Globus pallidus (tissue), 1 donor: ENCODE measurements around the gene VAV2.

Experiments used
- DNase-seq: peaks from one replicate; pipeline ENCODE4 v3.0.0-alpha.2; 2015; ENCODE audit warnings: low spot score

VAV2 gene

DNA sequence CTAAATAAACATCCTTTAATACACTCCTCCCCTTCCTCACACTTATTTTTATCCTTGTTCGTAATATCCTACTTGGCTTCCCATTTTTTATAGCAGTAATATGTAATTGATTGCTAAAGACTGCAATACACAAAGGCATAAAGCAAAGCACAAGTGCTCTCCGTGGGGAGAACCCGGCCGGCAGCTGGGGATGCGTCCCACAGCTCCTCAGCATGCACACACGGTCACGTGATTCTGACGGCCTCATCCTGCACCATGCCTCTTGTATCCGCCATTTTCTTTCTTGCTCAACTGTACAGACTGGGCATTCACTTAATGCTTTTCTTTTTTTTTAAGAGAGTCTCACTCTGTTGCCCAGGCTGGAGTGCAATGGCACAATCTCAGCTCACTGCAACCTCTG lies 36.0 kb upstream of the VAV2 start:
- no peak for DNase-seq

DNA sequence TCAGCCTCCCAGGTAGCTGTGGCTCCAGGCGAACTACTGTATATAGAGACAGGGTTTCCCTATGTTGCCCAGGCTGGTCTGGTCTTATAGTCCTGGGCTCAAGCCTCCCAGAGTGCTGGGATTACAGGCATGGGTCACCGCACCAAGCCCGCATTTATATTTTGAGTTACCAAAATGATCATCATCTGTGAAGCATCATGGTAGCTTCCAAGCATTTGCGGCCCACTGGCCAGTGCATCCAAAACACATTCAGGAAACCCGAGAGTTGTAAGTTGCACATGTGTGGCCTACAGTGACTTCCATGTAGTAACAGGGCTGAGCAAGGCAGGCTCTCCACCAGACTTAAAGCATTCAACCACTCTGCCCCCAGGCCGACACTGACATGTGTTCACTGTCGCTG lies 35.4 kb upstream of the VAV2 start:
- no peak for DNase-seq

DNA sequence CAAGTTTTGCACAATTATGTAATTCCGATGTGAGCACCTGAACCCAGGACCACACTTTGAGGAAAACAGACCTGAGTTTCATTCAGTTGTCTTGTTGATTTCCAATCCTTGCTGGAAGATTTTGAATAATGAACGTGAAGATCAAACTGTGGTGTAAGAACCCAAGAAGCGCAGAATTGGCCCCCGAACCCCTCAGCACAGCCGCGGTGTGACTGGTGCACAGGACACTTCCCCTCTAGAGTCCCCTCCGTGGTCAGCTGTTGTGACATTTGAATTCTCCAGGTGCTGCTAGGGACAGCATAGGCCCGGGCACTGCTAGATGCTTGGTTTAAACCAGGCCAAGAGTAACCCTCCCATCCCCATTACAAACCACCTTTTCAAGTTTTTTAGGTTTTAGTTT lies 34.9 kb upstream of the VAV2 start:
- no peak for DNase-seq

DNA sequence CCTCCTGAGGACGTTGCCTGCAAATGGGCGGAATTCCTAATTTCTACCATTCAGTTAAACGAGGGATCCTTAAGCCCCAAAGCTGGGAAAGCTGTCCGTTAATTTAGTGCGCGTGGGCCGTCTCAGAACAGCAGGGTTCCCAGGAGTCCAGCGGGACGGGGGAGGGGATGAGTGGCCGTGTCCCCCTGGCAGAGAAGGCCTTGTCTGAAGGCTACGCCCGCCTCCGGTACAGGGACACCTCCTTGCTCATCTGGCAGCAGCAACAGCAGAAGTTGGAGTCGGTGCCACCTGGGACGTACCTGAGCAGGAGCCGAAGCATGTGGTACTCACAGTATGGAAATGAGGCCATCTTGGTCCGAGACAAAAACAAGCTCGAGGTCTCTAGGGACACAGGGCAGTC lies 34.5 kb upstream of the VAV2 start:
- no peak for DNase-seq

- peak; percentile 36 for DNase-seq
Measured at GRCh38 chr9:134025606-134026541, 33.8 kb upstream of the VAV2 start.

DNA sequence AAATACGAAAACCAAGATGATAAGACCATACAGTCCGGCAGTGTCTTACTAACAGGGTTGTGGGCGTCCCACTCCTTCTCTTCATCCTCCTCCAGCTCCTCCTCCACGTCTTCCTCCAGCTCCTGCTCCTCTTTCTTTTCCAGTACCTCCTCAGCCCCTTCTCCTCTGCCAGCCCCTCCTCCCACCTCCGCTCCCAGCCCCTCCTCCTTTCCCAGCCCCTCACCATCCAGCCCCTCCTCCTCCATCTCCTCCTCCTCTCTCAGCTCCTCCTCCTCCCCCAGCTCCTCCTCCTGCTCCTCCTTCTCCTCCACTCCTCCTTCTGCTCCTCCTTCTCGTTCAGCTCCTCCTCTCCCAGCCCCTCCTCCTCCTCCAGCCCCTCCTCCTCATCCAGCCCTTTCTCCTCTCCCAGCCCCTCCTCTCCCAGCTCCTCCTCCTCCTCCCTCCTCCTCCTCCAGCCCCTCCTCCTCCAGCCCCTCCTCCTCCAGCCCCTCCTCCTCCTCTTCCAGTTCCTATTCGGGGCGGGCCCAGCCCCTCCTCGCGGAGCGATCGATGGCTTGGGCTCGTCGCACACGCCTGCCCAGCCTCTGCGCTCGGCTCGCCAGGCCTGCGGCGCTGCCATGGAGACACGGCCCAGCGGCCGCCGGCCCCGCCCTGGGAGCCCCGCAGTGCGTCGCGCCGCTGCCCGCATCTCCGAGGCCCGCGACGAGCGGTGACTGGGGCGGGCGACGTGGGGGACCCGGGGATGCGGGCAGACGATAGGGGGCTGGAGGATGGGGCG lies 32.9 kb upstream of the VAV2 start, which contains the start of gene BRD3OS:
Gene BRD3OS, plus strand, starts transcription at position 654 of the 778 bp plus-strand sequence. CDS start 1,267 bp downstream, outside the sequence.
- peak; percentile 100 for DNase-seq

DNA sequence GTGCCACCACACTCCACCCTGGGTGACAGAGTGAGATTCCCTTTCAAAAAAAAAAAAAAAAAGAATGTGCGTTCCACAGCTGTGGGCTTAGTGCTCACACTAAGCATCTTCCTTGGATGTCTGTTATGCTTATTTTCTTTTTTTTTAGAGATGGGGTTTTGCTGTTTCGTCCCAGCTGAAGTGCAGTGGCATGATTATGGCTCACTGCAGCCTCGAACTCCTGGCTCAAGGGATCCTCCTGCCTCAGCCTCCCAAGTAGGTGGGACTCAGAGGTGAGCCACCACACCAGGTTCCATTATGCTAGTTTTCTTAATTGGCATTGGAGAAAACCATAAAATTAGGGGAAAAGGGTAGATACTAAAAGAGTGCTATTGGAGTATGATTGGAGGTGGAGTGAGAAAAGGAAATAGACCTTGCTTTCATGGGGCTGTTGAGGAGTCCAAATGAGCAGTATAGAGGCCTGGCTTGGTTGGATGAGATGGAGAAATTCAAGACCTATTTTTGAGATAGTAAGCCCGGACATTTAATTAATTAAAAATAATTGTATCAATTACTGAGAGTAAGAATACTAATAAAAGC lies 32.2 kb upstream of the VAV2 start:
- peak; percentile 28 for DNase-seq

DNA sequence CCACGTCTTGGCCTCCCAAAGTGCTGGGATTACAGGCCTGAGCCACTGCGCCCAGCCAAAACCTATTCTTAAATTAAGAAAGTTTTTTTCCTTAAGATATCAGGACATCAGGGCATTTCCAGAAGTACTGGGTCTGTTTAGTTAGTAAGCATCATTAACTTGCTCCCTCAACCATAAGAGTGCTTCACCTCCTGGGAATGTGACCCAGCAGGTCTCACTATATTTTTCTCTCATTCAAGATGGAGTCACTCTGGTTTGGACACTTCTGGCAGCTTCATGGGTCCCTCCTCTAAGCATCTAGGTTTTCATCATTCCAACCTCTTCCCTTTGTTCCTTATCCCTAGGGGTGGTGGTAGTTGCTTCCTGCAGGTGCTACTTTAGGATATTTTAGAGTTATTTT lies 22.8 kb upstream of the VAV2 start:
- DNase-seq = no peak

DNA sequence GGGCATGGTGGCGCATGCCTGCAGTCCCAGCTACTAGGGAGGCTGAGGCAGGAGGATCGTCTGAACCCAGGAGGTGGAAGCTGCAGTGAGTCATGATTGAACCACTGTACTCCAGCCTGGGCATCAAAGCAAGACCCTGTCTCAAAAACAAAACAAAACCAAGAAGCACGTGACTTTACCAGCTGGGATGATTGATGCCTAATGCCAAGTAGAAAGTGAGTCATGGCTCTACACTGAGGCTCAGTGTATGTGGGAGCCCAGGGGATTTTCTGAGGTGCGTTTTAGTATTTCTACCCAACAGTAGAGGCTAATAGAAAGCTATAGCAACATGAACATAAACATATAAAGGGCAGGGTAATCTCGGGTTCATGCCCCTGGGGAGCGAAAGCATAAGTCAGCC lies 19.3 kb upstream of the VAV2 start:
- DNase-seq = no peak

- no peak for DNase-seq
Measured at GRCh38 chr9:134010310-134011173, 18.4 kb upstream of the VAV2 start.

GRCh38 chr9:134007571-134007970 lies 15.4 kb upstream of the VAV2 start:
- DNase-seq = no peak

DNA sequence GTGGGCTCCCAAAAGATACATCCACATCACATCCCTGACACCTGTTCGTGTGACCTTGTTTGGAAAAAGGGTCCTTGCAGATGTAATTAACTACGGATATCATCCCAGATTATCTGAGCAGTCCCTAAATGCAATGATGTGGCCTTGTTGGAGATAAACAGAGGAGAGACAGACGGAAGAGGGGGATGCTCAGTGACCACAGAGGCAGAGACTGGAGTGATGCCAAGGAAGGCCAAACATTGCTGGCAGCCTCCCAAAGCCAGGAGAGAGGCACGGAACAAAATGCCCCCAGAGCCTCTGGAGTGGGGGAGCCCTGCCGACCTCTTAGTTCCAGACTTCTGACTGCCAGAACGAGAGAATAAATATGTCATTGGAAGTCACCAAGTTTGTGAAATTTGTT lies 15.0 kb upstream of the VAV2 start:
- no peak for DNase-seq

DNA sequence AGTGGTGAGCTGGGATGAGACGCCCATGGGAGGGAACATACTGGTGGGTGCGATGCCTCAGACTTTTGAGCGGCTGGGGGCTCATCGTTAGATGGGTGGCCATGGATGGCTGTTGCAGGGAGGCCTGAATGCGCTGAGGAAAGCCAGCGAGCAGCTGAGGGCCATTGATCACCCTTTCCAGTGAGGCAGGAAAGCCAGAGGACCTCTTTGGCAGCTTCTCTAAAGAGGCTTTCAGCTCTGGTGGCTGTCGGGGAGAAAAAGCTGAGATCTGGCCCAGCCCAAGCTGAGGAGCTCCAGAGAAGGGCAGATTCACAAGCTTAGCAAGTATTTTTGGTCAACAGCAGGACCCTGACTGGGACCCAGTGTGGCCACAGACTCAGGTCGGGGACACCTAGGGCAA lies 13.3 kb upstream of the VAV2 start:
- DNase-seq = no peak

GRCh38 chr9:134004881-134005280 lies 12.8 kb upstream of the VAV2 start:
- no peak for DNase-seq

- no peak for DNase-seq
Measured at GRCh38 chr9:134004131-134004873, 12.2 kb upstream of the VAV2 start.

GRCh38 chr9:134003237-134003636 lies 11.1 kb upstream of the VAV2 start:
- no peak for DNase-seq

DNA sequence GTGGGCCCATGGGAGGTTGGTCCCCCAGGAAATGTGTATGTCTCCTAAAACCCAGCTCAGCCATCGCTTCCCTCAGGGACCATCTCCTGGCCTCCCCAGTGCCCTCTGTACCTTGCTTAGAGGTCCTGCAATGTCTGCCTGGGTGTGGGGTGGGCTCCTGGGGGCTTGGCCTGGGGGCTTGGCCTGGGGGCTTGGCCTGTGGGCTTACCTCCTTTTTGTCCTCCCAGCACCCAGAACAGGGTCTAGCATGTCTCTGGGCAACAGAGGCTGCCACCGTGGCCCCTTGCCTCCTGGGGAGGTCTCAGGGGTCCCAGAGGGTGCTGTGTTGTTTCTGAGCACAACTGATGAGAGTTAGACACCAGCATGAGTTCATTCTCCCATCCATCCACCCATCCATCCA lies 10.7 kb upstream of the VAV2 start:
- no peak for DNase-seq

GRCh38 chr9:133999851-134000265 lies 7.7 kb upstream of the VAV2 start:
- no peak for DNase-seq

DNA sequence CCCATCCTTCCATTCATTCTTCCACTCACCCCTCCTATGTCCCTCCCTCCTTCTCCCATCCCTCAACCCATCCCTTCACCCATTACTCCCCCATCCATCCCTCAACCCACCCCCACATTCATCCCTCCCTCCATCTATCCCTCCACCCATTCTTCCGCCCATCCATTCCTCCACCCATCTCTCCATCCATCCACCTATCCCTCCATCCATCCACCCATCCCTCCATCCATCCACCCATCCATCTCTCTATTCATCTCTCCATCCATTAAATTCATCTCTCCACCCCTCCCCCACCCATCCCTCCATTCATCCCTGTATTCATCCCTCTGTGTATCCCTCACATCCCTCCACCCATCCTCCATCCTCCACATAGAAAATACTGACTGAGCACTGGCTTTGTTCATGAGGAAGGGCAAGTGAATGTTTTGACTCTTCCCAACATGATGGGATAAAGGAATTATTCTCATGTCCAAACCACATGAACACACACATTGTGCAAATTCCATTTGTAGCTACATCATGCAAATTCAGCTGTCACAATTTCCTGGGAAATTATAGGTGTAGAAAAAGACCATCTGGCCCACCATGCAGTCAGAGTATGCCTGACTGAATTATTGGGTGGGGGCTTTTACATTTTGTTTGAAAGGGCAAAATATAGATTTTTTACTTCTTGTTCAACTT lies 6.9 kb upstream of the VAV2 start:
- no peak for DNase-seq

DNA sequence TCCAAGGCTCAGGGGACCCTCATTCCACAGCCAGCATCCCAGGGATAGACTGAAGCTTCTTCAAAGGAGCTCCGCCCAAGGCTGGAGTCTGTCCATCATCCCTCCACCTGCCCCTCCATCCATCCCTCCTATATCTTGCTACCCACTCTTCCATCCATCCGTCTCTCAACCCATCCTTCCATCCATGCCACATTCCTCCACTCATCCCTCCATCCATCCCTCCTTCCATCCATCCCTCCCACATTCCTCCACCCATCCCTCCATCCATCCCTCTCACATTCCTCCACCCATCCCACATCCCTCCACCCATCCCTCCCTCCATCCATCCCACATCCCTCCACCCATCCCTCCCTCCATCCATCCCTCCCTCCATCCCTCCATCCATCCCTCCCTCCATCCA lies 5.5 kb upstream of the VAV2 start:
- DNase-seq = no peak
